ENCODE results near the gene SLIT1. TPM values are rescaled to one million over a fixed set of nuclear protein-coding genes. Genes with fewer than 3 reads are reported as not detected.

Gene SLIT1
- total RNA-seq, 4 donors from 2014 or later, result under 0.01 to 0.78 (median 0.15) TPM

GRCh38 chr10:97153270-97153850 lies 32.4 kb downstream of the SLIT1 start:
- DNase-seq, result no peak
- Histone ChIP-seq H3K27me3 (no peaks in the 10 kb centered on the region), H3K36me3 (no peaks in the 10 kb centered on the region), H3K4me1 (no peaks in the 10 kb centered on the region), H3K27ac (no peak overlapping the region), H3K4me3 (replicated peaks in 1 of 3) (no peak overlapping the region), H3K9me3 (no peaks in the 10 kb centered on the region)
- WGBS, 2 donors, result 86 to 90% methylated on average over 4 to 7 of the region's 7 CpGs
- intact Hi-C loops (cut with DNase I), result no loop called here
- no peak for TF ChIP-seq POLR2A (IDR thresholded peaks at IDR 0.05)
- TF ChIP-seq CTCF (IDR thresholded peaks at IDR 0.05), result no peak

GRCh38 chr10:97151307-97151914 lies 34.3 kb downstream of the SLIT1 start:
- Histone ChIP-seq H3K36me3 (no peaks in the 10 kb centered on the region), H3K4me3 (replicated peaks in 1 of 3) (no peak overlapping the region), H3K4me1 (no peaks in the 10 kb centered on the region), H3K27me3 (no peaks in the 10 kb centered on the region), H3K27ac (no peak overlapping the region), H3K9me3 (no peaks in the 10 kb centered on the region)
- WGBS, 2 donors, result 86 to 90% methylated on average over 6 of the region's 6 CpGs
- TF ChIP-seq POLR2A (IDR thresholded peaks at IDR 0.05), result no peak
- TF ChIP-seq CTCF (IDR thresholded peaks at IDR 0.05), result no peak
- intact Hi-C loops (cut with DNase I), result no loop called here
- DNase-seq, result no peak

- Histone ChIP-seq H3K4me3 (replicated peaks in 1 of 3) (no peak overlapping the region), H3K27ac (no peak overlapping the region), H3K27me3 (no peaks in the 10 kb centered on the region), H3K9me3 (no peaks in the 10 kb centered on the region), H3K4me1 (no peaks in the 10 kb centered on the region), H3K36me3 (no peaks in the 10 kb centered on the region)
- no peak for TF ChIP-seq CTCF (IDR thresholded peaks at IDR 0.05)
- TF ChIP-seq POLR2A (IDR thresholded peaks at IDR 0.05), result no peak
- no peak for DNase-seq
- intact Hi-C loops (cut with DNase I), result no loop called here
- 76 to 82% methylated on average over 6 to 8 of the region's 8 CpGs for WGBS, 2 donors
These were observed 35.1 kb downstream of the SLIT1 start for GRCh38 chr10:97150616-97151015.

- no peaks in the 10 kb centered on the region for H3K36me3 ChIP-seq
- no peaks in the 10 kb centered on the region for H3K9me3 ChIP-seq
- WGBS, 2 donors, result 64 to 67% methylated on average over 10 of the region's 10 CpGs
- H3K4me1 ChIP-seq, result no peaks in the 10 kb centered on the region
- no peak for DNase-seq
- no peak overlapping the region for H3K4me3 ChIP-seq (replicated peaks in 1 of 3)
- no peak overlapping the region for H3K27ac ChIP-seq
- H3K27me3 ChIP-seq, result no peaks in the 10 kb centered on the region
- TF ChIP-seq POLR2A (IDR thresholded peaks at IDR 0.05) (no peak), CTCF (IDR thresholded peaks at IDR 0.05) (no peak)
- intact Hi-C loops (cut with DNase I), result no loop called here
These were observed 35.7 kb downstream of the SLIT1 start for GRCh38 chr10:97150013-97150595.

- intact Hi-C loops (cut with DNase I), result no loop called here
- H3K4me3 ChIP-seq (replicated peaks in 1 of 3), result no peak overlapping the region
- WGBS, 2 donors, result 87 to 88% methylated on average over 14 to 16 of the region's 16 CpGs
- H3K27ac ChIP-seq, result no peak overlapping the region
- no peak for DNase-seq
- no peaks in the 10 kb centered on the region for H3K27me3 ChIP-seq
- no peak for TF ChIP-seq POLR2A (IDR thresholded peaks at IDR 0.05)
- no peak for TF ChIP-seq CTCF (IDR thresholded peaks at IDR 0.05)
- H3K4me1 ChIP-seq, result no peaks in the 10 kb centered on the region
- no peaks in the 10 kb centered on the region for H3K9me3 ChIP-seq
- no peaks in the 10 kb centered on the region for H3K36me3 ChIP-seq
These were observed 36.7 kb downstream of the SLIT1 start for GRCh38 chr10:97149079-97149531.

Data from thyroid gland (tissue), 4 donors.